Measurements from ENCODE around the gene SLC35C1. TPM values are rescaled to one million over a fixed set of nuclear protein-coding genes. Genes with fewer than 3 reads are reported as not detected.
"Not testable (repeated sequence)": the region's sequence is repeated elsewhere in the genome, so short reads cannot be mapped to it uniquely, and the experiment has no call there.

SLC35C1 gene
- total and polyA plus RNA-seq, 3 experiments from 2014 or later = 17.7 to 22.4 (median 18.1) TPM

DNA sequence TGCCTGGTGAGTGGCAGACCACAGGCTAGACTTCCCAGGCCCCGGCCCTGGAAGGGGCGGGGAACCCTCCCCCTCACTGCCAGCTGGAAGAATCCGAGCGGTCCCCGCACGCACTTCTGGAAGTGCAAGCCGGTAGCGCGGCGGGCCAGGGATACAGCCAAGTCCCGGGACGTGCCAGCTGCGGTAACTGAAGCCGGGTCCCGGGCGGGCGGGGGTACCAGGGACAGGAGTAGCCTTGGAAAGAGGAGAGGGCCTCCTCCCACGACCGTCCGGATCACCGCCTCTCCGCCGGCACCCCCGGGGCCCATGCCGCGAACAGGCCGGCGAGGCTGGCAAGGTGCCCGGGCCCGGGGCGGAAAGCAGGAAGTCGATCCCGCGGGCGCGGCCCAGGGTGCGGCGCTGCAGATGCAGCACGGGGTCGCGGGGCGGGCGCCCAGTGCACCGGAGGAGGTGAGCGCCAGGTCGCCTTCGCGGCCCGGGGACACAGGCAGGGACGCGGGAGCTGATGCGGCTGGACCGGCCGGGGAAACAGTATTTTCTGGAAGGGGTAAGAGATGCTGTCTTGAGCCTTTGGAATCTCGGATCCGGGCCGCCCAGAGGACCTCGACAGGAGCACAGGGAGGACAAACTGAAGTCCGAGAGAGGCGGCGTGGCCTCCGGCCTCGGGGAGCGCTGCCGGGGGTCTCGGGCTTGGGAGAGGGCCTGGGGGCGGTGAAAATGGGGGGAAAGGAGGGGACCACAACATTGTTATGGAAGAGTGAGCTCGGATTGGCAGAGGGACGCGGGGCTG, 783 bp upstream of the SLC35C1 start:
- peak; percentile 59 to 76 (median 65) for DNase-seq
- Mint-ChIP-seq H3K27ac (peak overlapping the region; percentile 75 to 98 (median 90)), H3K4me3 (peak overlapping the region; percentile 87 to 99 (median 92)), H3K36me3 (peaks cover 0 to 35% (median 0%) of the 10 kb centered on the region in 3 donors), H3K9me3 (no peaks in the 10 kb centered on the region), H3K27me3 (no peaks in the 10 kb centered on the region), H3K4me1 (peaks cover 24 to 47% (median 32%) of the 10 kb centered on the region in 3 donors)
- CTCF ChIA-PET = interaction anchor here (1.2 to 2.8 kb wide), 4 partner anchors 31 to 40 kb away, joined by 3 to 17 read pairs (median 4); no protein-coding TSS in a partner anchor
- Histone ChIP-seq H3K27me3 (ENCODE audit: insufficient read depth, low read length, poor library complexity, severe bottlenecking) (no peaks in the 10 kb centered on the region), H3K4me1 (ENCODE audit: insufficient read depth, low read length) (peaks cover 37% of the 10 kb centered on the region), H3K4me3 (ENCODE audit: low read length) (peak overlapping the region; percentile 83), H3K36me3 (ENCODE audit: insufficient read depth, low read length) (no peaks in the 10 kb centered on the region), H3K9me3 (ENCODE audit: low read length) (no peaks in the 10 kb centered on the region), H3K27ac (ENCODE audit: low read depth, low read length) (peak overlapping the region; percentile 74)
- POLR2A ChIA-PET = interaction anchor here (1.0 to 3.2 kb wide), 3 partner anchors 32 to 42 kb away, joined by 3 to 15 read pairs (median 3); partner anchors contain the start of gene CRY2

DNA sequence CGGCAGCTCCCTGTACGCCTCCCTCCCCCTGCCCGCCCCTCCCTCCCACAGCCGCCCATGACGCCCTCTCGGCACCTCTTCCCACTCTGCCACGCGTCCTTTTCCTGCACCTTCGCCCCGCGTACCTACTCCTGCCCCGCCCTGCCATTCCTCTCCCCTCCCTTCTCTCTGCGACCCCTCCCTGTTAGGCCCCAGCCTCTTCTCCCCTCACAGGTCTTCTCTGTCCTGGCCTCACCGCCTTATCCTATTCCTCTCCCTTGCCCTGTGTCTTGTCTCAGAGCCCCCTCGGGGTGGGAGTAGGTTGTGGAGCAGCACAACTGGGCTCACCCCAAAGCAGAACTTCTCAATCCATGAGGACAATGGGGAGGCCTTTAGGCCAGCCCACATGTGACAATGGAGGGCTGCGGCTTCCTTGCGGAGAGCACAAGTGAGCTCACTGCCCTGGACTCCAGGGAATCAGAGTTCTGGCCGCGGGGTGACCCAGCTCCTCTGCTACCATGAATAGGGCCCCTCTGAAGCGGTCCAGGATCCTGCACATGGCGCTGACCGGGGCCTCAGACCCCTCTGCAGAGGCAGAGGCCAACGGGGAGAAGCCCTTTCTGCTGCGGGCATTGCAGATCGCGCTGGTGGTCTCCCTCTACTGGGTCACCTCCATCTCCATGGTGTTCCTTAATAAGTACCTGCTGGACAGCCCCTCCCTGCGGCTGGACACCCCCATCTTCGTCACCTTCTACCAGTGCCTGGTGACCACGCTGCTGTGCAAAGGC, 539 bp downstream of the SLC35C1 start:
- Histone ChIP-seq H3K9me3 (ENCODE audit: low read length) (no peaks in the 10 kb centered on the region), H3K4me1 (ENCODE audit: insufficient read depth, low read length) (peaks cover 37% of the 10 kb centered on the region), H3K27ac (ENCODE audit: low read depth, low read length) (peak overlapping the region; percentile 74), H3K4me3 (ENCODE audit: low read length) (peak overlapping the region; percentile 83), H3K27me3 (ENCODE audit: insufficient read depth, low read length, poor library complexity, severe bottlenecking) (no peaks in the 10 kb centered on the region), H3K36me3 (ENCODE audit: insufficient read depth, low read length) (no peaks in the 10 kb centered on the region)
- H3K4me1 Mint-ChIP-seq = peaks cover 34 to 58% (median 44%) of the 10 kb centered on the region in 3 donors
- ChIA-PET POLR2A (interaction anchor here (1.0 to 3.2 kb wide), 2 partner anchors 34 to 41 kb away, joined by 3 to 15 read pairs; partner anchors contain the start of gene CRY2), CTCF (interaction anchor here (1.3 to 2.0 kb wide), 3 partner anchors 9 to 39 kb away, joined by 3 to 10 read pairs (median 5); no protein-coding TSS in a partner anchor)
- H3K9me3 Mint-ChIP-seq = no peaks in the 10 kb centered on the region
- peaks cover 0 to 47% (median 4%) of the 10 kb centered on the region in 3 donors for H3K36me3 Mint-ChIP-seq
- peak overlapping the region; percentile 80 to 98 (median 91) for H3K27ac Mint-ChIP-seq
- H3K4me3 Mint-ChIP-seq = peak overlapping the region; percentile 87 to 99 (median 92)
- DNase-seq = no peak
- H3K27me3 Mint-ChIP-seq = no peaks in the 10 kb centered on the region

DNA sequence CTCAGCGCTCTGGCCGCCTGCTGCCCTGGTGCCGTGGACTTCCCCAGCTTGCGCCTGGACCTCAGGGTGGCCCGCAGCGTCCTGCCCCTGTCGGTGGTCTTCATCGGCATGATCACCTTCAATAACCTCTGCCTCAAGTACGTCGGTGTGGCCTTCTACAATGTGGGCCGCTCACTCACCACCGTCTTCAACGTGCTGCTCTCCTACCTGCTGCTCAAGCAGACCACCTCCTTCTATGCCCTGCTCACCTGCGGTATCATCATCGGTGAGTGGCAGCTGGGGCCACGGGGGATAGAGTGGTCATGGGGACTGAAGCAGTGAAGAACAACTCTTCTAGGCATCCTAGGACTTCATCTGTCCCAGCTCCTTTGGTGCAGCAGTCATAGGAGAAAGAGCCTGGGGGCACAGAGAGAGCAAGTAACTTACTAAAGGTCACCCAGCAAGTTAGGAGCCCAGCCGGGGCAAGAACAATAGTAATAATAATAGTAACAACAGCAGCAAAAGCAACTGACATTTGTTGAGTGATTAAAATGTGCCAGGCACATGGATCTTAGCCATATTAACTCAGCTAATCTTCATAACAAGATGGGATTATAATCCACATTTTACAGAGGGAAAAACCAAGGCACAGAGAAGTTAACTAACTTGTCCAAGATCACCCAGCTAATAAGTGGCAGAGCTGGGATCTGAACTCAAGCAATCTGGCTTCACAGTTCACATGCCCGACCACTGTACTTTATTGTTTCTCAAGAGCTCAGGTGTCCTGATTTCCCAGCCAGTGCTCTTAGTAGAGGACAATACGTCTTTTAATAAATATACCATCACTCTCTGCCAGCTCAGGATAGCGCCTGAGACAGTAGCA, 1.4 kb downstream of the SLC35C1 start:
- H3K4me3 ChIP-seq (ENCODE audit: low read length) = peak overlapping the region; percentile 83
- Mint-ChIP-seq H3K36me3 (peaks cover 0 to 56% (median 4%) of the 10 kb centered on the region in 3 donors), H3K4me3 (peak overlapping the region; percentile 87 to 99 (median 92)), H3K27me3 (no peaks in the 10 kb centered on the region), H3K27ac (peak overlapping the region; percentile 32 to 92 (median 84)), H3K4me1 (peaks cover 34 to 58% (median 44%) of the 10 kb centered on the region in 3 donors), H3K9me3 (no peaks in the 10 kb centered on the region)
- ChIA-PET POLR2A (interaction anchor here (3.2 kb wide), 1 partner anchor 40 kb away, joined by 15 read pairs; the partner anchor contains the start of gene CRY2), CTCF (interaction anchor here (1.3 to 2.0 kb wide), 3 partner anchors 10 to 38 kb away, joined by 3 to 10 read pairs (median 5); no protein-coding TSS in a partner anchor)
- DNase-seq = no peak
- H3K36me3 ChIP-seq (ENCODE audit: insufficient read depth, low read length) = no peaks in the 10 kb centered on the region
- H3K27ac ChIP-seq (ENCODE audit: low read depth, low read length) = peak overlapping the region; percentile 74
- no peaks in the 10 kb centered on the region for H3K27me3 ChIP-seq (ENCODE audit: insufficient read depth, low read length, poor library complexity, severe bottlenecking)
- no peaks in the 10 kb centered on the region for H3K9me3 ChIP-seq (ENCODE audit: low read length)
- peaks cover 37% of the 10 kb centered on the region for H3K4me1 ChIP-seq (ENCODE audit: insufficient read depth, low read length)

DNA sequence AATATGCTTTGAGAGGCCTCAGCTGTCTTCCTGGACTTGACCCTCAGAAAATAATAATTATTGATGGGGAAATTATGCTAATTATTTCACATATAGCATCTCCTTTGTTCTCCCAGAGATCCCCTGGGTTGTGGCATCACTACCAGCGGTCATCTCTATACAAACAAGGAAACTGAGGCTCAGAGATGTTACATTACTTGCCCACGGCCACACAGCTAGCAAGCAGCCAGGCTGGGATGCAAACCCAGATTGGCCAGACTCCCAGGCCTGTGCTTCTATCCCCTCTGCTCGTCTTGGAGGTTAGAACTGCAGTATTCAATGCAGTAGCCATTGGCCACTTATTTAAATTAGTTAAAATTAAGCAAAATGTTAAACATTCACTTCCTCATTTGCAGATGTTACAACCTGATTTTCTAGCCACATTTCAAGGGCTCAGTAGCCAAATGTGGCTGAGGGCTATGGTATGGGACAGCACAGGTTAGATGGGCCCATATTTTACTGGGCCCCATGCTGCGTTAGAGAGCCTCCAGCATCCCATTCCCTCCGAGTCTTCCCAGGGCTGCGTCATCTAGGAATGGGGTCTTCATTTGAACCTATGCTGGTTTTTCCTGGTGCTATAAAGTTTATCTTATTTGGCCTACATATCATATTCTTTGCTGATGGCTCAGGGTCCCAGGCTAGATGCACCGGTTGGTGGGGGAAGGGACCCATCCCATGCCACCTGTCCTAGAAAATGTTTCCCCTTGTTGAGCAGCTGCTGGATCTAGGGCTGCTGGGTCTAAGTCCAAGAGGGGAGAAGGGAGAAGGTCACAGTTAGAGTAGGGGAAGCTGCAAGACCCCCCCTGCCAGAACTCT, 2.2 kb downstream of the SLC35C1 start:
- Histone ChIP-seq H3K9me3 (ENCODE audit: low read length) (no peaks in the 10 kb centered on the region), H3K27me3 (ENCODE audit: insufficient read depth, low read length, poor library complexity, severe bottlenecking) (no peaks in the 10 kb centered on the region), H3K27ac (ENCODE audit: low read depth, low read length) (no peak overlapping the region), H3K4me1 (ENCODE audit: insufficient read depth, low read length) (peaks cover 37% of the 10 kb centered on the region), H3K36me3 (ENCODE audit: insufficient read depth, low read length) (peaks cover 9% of the 10 kb centered on the region), H3K4me3 (ENCODE audit: low read length) (peak overlapping the region; percentile 83)
- Mint-ChIP-seq H3K4me3 (peak overlapping the region; percentile 41 to 99 (median 91)), H3K4me1 (peaks cover 34 to 55% (median 44%) of the 10 kb centered on the region in 3 donors), H3K27ac (peak overlapping the region in 4 of 8 donors; percentile 43 to 83 (median 56)), H3K36me3 (peaks cover 0 to 64% (median 4%) of the 10 kb centered on the region in 3 donors), H3K9me3 (no peaks in the 10 kb centered on the region), H3K27me3 (no peaks in the 10 kb centered on the region)
- ChIA-PET CTCF (interaction anchor here (2.0 kb wide), 1 partner anchor 35 kb away, joined by 10 read pairs; no protein-coding TSS in a partner anchor), POLR2A (interaction anchor here (3.2 kb wide), 1 partner anchor 39 kb away, joined by 15 read pairs; the partner anchor contains the start of gene CRY2)
- DNase-seq = no peak

DNA sequence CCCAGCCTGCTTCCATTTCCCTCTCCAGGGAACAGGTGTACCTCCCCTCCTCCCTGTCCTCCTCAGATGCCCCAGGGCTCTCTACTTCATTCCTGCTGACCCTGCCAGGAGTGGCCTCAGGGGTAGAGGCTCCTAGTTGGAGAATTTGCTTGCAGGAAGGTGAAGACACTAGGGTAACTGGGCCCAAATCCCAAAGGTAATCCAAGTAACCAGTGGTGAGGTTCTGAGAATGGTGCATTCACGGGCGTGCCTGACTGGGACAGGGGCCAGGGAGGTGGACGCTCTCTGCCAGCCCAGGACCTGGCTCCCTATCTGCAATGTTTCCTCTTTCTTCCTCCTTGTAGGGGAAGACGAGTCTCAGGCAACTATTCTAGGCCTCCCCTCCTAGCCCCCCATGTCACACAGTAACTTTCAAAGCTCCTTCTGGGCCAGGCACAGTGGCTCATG, 2.9 kb downstream of the SLC35C1 start:
- CTCF ChIA-PET = no interaction called here
- peaks cover 37% of the 10 kb centered on the region for H3K4me1 ChIP-seq (ENCODE audit: insufficient read depth, low read length)
- no peaks in the 10 kb centered on the region for H3K27me3 Mint-ChIP-seq
- no peaks in the 10 kb centered on the region for H3K9me3 Mint-ChIP-seq
- H3K9me3 ChIP-seq (ENCODE audit: low read length) = no peaks in the 10 kb centered on the region
- H3K27ac Mint-ChIP-seq = peak overlapping the region in 3 of 8 donors; percentile 43 to 61 (median 46)
- no peaks in the 10 kb centered on the region for H3K27me3 ChIP-seq (ENCODE audit: insufficient read depth, low read length, poor library complexity, severe bottlenecking)
- POLR2A ChIA-PET = no interaction called here
- H3K4me1 Mint-ChIP-seq = peaks cover 34 to 55% (median 44%) of the 10 kb centered on the region in 3 donors
- peak overlapping the region in 6 of 7 donors; percentile 8 to 99 (median 44) for H3K4me3 Mint-ChIP-seq
- H3K4me3 ChIP-seq (ENCODE audit: low read length) = no peak overlapping the region
- H3K36me3 Mint-ChIP-seq = peaks cover 0 to 71% (median 4%) of the 10 kb centered on the region in 3 donors
- no peak for DNase-seq
- H3K27ac ChIP-seq (ENCODE audit: low read depth, low read length) = no peak overlapping the region
- peaks cover 9% of the 10 kb centered on the region for H3K36me3 ChIP-seq (ENCODE audit: insufficient read depth, low read length)

DNA sequence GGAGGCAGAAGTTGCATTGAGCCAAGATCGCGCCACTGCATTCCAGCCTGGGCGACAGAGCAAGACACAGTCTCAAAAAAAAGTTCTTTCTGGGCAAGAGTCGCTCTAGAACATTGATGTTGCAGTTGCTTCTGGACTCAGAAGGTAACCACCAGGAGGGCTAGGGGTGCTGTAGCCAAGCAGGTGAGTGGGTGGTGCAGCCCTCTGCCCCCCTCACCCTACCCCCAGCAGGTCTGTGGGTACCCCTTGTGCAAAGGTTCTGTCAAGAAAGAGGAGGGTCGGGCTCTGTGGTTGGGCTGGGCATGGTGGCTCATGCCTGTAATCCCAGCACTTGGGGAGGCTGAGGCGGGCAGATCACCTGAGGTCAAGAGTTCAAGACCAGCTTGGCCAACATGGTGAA, 3.5 kb downstream of the SLC35C1 start:
- H3K4me1 ChIP-seq (ENCODE audit: insufficient read depth, low read length) = peaks cover 37% of the 10 kb centered on the region
- H3K27me3 Mint-ChIP-seq; H3K27me3 ChIP-seq (ENCODE audit: insufficient read depth, low read length, poor library complexity, severe bottlenecking); H3K27ac ChIP-seq (ENCODE audit: low read depth, low read length); POLR2A ChIA-PET; H3K4me3 ChIP-seq (ENCODE audit: low read length); H3K9me3 Mint-ChIP-seq; DNase-seq; H3K9me3 ChIP-seq (ENCODE audit: low read length); H3K36me3 ChIP-seq (ENCODE audit: insufficient read depth, low read length): not testable (repeated sequence)
- peak overlapping the region in 2 of 7 donors; percentile 28 to 40 for H3K4me3 Mint-ChIP-seq
- CTCF ChIA-PET = interaction anchor here (1.4 kb wide), 1 partner anchor 17 kb away, joined by 3 read pairs; no protein-coding TSS in a partner anchor
- H3K36me3 Mint-ChIP-seq = peaks cover 0 to 71% (median 4%) of the 10 kb centered on the region in 3 donors
- H3K27ac Mint-ChIP-seq = peak overlapping the region in 4 of 8 donors; percentile 1 to 86 (median 52)
- H3K4me1 Mint-ChIP-seq = peaks cover 34 to 55% (median 44%) of the 10 kb centered on the region in 3 donors

Measured in CD8-positive, alpha-beta memory T cell (primary cell).